ENCODE data around the gene LAMA1.
"Not testable (repeated sequence)": the region's sequence is repeated elsewhere in the genome, so short reads cannot be mapped to it uniquely, and the experiment has no call there.

The LAMA1 gene

DNA sequence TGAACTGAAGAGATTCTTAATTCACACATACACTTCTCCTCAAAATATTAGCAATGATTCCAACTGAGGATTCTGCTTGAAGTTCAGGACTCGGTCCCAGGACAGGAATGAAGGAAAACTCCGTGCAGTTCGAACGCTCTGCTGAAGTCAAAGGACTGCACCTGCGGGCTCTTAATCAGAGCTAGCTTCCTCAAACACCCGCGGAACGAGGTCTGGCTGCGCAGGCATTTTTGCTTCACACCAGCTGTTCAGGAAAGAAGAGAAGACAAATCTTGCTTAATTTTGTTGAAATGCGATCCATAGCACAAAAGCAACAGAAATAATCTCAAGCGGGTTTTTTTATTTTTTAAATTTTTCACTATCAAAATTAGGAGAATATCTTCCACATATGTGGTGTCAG is 175.6 kb downstream of the LAMA1 start:
- H3K4me3 ChIP-seq (ENCODE audit: low read depth, low read length): no peak overlapping the region
- in situ Hi-C loops (cut with HindIII; ENCODE audit: low sequenced_read_pairs): no loop called here
- no peak for DNase-seq (ENCODE audit: low read depth)
- TF ChIP-seq, protein P1, sequence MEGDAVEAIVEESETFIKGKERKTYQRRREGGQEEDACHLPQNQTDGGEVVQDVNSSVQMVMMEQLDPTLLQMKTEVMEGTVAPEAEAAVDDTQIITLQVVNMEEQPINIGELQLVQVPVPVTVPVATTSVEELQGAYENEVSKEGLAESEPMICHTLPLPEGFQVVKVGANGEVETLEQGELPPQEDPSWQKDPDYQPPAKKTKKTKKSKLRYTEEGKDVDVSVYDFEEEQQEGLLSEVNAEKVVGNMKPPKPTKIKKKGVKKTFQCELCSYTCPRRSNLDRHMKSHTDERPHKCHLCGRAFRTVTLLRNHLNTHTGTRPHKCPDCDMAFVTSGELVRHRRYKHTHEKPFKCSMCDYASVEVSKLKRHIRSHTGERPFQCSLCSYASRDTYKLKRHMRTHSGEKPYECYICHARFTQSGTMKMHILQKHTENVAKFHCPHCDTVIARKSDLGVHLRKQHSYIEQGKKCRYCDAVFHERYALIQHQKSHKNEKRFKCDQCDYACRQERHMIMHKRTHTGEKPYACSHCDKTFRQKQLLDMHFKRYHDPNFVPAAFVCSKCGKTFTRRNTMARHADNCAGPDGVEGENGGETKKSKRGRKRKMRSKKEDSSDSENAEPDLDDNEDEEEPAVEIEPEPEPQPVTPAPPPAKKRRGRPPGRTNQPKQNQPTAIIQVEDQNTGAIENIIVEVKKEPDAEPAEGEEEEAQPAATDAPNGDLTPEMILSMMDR (IDR thresholded peaks at IDR 0.05; ENCODE audit: low read depth, low read length, missing control alignments): no peak

DNA sequence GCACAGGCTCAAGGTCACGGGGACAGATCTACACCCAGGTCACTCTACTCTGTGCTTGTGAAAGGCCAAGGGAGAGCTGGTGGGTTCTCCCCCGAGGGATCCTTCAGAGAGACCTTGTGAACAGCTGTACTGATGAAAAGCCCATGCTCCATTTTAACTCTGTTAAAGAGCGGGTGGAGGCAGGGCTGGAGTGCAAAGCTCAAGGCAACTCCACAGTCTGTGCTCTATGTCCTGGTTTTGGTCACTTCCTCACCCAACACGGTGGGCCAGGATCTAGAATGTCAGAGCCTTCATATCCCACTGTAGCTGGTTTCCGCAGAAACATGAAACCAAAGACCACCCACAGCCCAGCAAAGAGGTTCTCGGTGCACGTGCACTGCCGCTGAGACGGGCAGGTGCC is 177.1 kb downstream of the LAMA1 start:
- in situ Hi-C loops (cut with HindIII; ENCODE audit: low sequenced_read_pairs): no loop called here
- TF ChIP-seq, protein P1 (IDR thresholded peaks at IDR 0.05; ENCODE audit: low read depth, low read length, missing control alignments): no peak
- DNase-seq (ENCODE audit: low read depth): no peak
- no peak overlapping the region for H3K4me3 ChIP-seq (ENCODE audit: low read depth, low read length)

DNA sequence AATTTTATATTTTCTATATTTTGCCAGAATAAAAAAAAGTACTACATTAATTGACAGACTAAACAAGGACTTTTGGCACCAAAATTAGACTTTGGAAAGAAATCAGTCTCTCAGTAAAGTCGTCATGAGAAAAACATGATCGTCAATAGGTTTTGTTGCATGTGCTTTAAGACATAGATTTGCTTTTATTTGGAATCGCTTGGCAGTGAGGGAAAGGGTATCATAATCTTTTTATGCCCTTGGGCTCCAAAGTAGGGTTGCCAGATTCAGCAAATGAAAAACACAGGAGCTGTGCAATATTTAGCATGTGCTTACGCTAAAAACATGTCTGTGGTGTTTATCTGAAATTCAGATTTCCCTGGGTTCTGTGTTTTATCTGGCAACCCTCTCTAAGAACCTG is 177.6 kb downstream of the LAMA1 start:
- in situ Hi-C loops (cut with HindIII; ENCODE audit: low sequenced_read_pairs): no loop called here
- no peak for DNase-seq (ENCODE audit: low read depth)
- TF ChIP-seq, protein P1 (IDR thresholded peaks at IDR 0.05; ENCODE audit: low read depth, low read length, missing control alignments): no peak
- H3K4me3 ChIP-seq (ENCODE audit: low read depth, low read length): no peak overlapping the region

DNA sequence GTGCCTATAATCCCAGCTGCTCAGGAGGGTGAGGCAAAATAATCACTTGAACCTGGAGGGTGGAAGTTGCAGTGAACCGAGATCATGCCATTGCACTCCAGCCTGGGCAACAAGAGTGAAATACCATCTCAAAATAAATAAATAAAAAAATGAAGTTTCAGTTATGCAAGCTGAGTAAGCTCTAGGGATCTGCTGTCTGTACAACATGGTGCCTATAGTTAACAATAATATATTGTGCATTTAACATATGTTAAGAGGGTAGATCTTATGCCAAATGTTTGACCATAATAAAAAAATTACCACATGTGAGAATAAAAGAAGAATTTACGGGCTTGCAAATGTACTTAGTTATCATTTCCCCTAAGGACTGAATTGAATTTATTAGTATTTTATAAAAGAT is 179.2 kb downstream of the LAMA1 start:
- DNase-seq (ENCODE audit: low read depth); in situ Hi-C loops (cut with HindIII; ENCODE audit: low sequenced_read_pairs); H3K4me3 ChIP-seq (ENCODE audit: low read depth, low read length): not testable (repeated sequence)

DNA sequence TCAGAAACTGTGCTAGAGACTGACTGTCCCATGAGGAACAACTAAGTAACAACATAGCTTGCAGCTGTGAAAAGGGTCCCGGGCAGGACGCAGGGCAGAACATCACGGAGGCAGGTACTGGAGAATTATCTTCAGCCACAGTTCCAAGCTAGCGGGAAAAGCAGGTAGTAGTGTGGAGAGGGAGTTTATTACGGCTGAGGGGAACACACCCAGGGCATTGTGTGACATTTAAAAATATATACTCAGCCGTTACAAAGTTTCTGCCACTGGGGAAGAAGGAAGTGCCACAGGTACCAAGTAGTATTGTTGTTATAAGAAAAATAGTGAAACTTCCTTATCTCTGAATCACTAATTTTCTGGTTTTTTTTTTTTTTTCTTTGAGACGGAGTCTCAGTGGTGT is 179.6 kb downstream of the LAMA1 start:
- DNase-seq (ENCODE audit: low read depth): no peak
- in situ Hi-C loops (cut with HindIII; ENCODE audit: low sequenced_read_pairs): no loop called here

DNA sequence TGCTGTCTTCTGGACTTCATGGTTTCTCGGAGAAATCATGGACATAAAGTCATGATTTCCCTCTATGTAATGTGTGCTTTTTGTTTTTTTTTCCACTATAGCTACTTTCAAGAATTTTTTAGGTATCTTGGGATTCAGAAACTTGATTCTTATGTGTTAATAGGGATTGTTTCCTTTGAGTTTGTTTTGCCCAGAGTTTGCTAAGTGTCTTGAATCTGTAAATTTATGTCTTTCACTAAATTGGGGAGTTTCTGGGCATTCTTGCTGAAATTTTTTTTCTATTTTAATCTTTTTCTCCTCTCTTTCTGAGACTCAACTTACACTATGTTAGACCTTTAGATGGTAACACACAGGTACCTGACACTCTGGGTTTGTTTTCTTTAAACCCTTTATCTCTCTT is 182.7 kb downstream of the LAMA1 start:
- in situ Hi-C loops (cut with HindIII; ENCODE audit: low sequenced_read_pairs): no loop called here
- TF ChIP-seq, protein P1 (IDR thresholded peaks at IDR 0.05; ENCODE audit: low read depth, low read length, missing control alignments): no peak
- no peak for DNase-seq (ENCODE audit: low read depth)
- no peak overlapping the region for H3K4me3 ChIP-seq (ENCODE audit: low read depth, low read length)

More for the DNA sequence above, 179.6 kb downstream of the LAMA1 start:
- TF ChIP-seq, protein P1 (IDR thresholded peaks at IDR 0.05; ENCODE audit: low read depth, low read length, missing control alignments): no peak
- no peak overlapping the region for H3K4me3 ChIP-seq (ENCODE audit: low read depth, low read length)

DNA sequence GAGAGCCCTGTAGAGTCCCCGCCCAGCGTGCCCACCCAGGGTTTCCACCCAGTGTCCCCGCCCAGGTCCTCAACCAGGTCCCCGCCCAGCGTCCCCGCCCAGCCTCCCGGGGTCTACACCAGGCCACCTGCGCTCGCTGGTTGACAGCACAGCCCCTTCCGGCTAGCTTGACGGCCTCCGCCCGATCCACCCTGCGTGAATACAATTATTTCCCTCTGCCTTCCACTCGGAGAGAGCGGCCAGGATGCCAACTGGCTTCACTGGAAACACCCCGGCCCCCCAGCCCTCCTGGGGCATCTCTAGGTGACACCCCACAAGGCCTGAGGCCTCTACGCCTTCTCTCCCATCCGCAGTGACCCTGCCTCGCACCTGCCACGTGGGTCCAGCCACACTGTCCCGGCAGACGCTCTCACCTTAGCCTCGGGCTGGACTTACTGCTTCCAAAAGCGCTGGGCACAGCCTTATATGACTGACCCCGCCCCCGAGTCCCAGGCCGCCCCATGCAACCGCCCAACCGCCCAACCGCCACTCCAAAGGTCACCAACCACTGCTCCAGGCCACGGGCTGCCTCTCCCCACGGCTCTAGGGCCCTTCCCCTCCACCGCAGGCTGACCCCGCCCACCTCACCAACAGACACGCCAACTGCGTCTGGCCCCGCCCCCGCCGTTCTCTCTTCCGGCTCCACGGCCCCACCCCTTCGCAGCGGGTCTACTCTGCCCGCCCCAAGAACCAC is 188.1 kb downstream of the LAMA1 start:
- in situ Hi-C loops (cut with HindIII; ENCODE audit: low sequenced_read_pairs): no loop called here
- TF ChIP-seq, protein P1 (IDR thresholded peaks at IDR 0.05; ENCODE audit: low read depth, low read length, missing control alignments): no peak
- DNase-seq (ENCODE audit: low read depth): no peak
- no peak overlapping the region for H3K4me3 ChIP-seq (ENCODE audit: low read depth, low read length)
